ENCODE results near the gene RABL6. TPM values are rescaled to one million over a fixed set of nuclear protein-coding genes. Genes with fewer than 3 reads are reported as not detected.

The RABL6 gene
- total and polyA plus RNA-seq, 2 of the 4 experiments (the other 2 are of a cell fraction): 37.1 to 47.5 TPM

DNA sequence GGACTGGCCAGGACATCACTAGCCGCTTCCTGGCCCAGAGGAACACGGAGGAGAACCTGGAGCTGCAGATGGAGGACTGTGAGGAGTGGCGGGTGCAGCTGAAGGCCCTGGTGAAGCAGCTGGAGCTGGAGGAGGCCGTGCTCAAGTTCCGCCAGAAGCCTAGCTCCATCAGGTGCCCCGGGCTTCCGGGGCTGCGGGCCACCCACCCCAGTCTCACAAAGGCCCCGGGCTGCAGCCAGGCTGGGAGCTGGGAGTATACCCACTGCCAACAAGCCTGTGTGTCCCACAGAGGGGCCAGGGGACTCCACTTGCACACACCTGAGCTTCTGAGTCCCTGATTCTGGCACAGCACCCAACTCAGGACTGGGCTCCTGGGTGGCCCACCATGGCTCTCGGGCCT lies 1.7 kb upstream of the RABL6 start:
- POLR2A ChIA-PET (ENCODE audit: unreplicated experiment): no interaction called here

More for the DNA sequence above, 1.7 kb upstream of the RABL6 start:
- 100% methylated on average over 6 of the region's 10 CpGs; no CpG with 5 or more reads in 1 of the 2 experiments for WGBS, 2 experiments (ENCODE audit: extremely low coverage in 2 of 2, insufficient read length in 1 of 2)
- CTCF ChIA-PET: interaction anchor here (0.6 kb wide), 1 partner anchor 36 kb away, joined by 3 read pairs; the partner anchor contains the start of gene AJM1
- no peak overlapping the region for H3K27ac ChIP-seq (ENCODE audit: insufficient read depth, low read length)
- H3K9ac ChIP-seq (ENCODE audit: low read depth, low read length): no peak overlapping the region
- H2AFZ ChIP-seq (replicated peaks; ENCODE audit: low read length, poor library complexity): no peak overlapping the region
- H3K9me1 ChIP-seq (ENCODE audit: insufficient read depth, low read length): no peaks in the 10 kb centered on the region
- in situ Hi-C loops (cut with MboI; ENCODE audit: low sequenced_read_pairs): no loop called here
- H3K18ac ChIP-seq (ENCODE audit: low read depth, low read length): no peak overlapping the region
- DNase-seq (no peak), ATAC-seq (ENCODE audit: low read depth) (no peak)
- H3K4me3 ChIP-seq (ENCODE audit: insufficient read depth, low read depth, low read length): no peak overlapping the region
- H3K56ac ChIP-seq (ENCODE audit: extremely low read depth, insufficient read depth, low read length): no peak overlapping the region
- H4K91ac ChIP-seq (ENCODE audit: insufficient read depth, low read depth, low read length): no peak overlapping the region
- BruUV-seq (replicated peaks): no TSS peak
- H2AK9ac ChIP-seq (replicated peaks; ENCODE audit: low read depth, low read length, poor library complexity): peak overlapping the region; percentile 67
- no peak overlapping the region for H2BK5ac ChIP-seq (ENCODE audit: low read depth, low read length, poor library complexity, severe bottlenecking)
- no peak overlapping the region for H2BK120ac ChIP-seq (ENCODE audit: low read depth, low read length)
- H2BK20ac ChIP-seq (ENCODE audit: low read depth, low read length): no peak overlapping the region
- H3K4me2 ChIP-seq (ENCODE audit: low read depth, low read length): no peak overlapping the region
- peaks cover 2% of the 10 kb centered on the region for H3K36me3 ChIP-seq (ENCODE audit: control insufficient read depth, insufficient read depth, low read length)
- H2AK5ac ChIP-seq (ENCODE audit: low read depth, low read length): no peak overlapping the region
- H3K14ac ChIP-seq (replicated peaks; ENCODE audit: low read depth, low read length): no peak overlapping the region
- H4K5ac ChIP-seq (ENCODE audit: low read depth, low read length): no peak overlapping the region
- no peak overlapping the region for H4K8ac ChIP-seq (ENCODE audit: low read depth in 2 of 2, low read length in 2 of 2)
- TF ChIP-seq SMC3 (IDR thresholded peaks at IDR 0.05; ENCODE audit: low read depth, low read length): no peak
- no peak for TF ChIP-seq RAD21 (IDR thresholded peaks at IDR 0.05; ENCODE audit: low read length)
- TF ChIP-seq MXI1 (IDR thresholded peaks at IDR 0.05; ENCODE audit: borderline replicate concordance, low read depth, low read length): no peak
- TF ChIP-seq BHLHE40 (IDR thresholded peaks at IDR 0.05; ENCODE audit: low read depth, low read length): no peak
- TF ChIP-seq CEBPB (IDR thresholded peaks at IDR 0.05; ENCODE audit: low read depth, low read length): no peak
- no peak for TF ChIP-seq RCOR1 (IDR thresholded peaks at IDR 0.05; ENCODE audit: insufficient replicate concordance, low read length)
- no peak for TF ChIP-seq FOS (IDR thresholded peaks at IDR 0.05; ENCODE audit: low read depth, low read length)
- TF ChIP-seq, protein P1, sequence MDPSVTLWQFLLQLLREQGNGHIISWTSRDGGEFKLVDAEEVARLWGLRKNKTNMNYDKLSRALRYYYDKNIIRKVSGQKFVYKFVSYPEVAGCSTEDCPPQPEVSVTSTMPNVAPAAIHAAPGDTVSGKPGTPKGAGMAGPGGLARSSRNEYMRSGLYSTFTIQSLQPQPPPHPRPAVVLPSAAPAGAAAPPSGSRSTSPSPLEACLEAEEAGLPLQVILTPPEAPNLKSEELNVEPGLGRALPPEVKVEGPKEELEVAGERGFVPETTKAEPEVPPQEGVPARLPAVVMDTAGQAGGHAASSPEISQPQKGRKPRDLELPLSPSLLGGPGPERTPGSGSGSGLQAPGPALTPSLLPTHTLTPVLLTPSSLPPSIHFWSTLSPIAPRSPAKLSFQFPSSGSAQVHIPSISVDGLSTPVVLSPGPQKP (IDR thresholded peaks at IDR 0.05; ENCODE audit: borderline replicate concordance, low read depth, low read length): no peak
- TF ChIP-seq MAZ (IDR thresholded peaks at IDR 0.05; ENCODE audit: borderline replicate concordance, low read depth, low read length): no peak
- no peak for TF ChIP-seq MAFK (IDR thresholded peaks at IDR 0.05; ENCODE audit: low read depth, low read length)
- no peak for TF ChIP-seq POLR2A (IDR thresholded peaks at IDR 0.05; ENCODE audit: low read depth, low read length)
- no peak for TF ChIP-seq RFX5 (IDR thresholded peaks at IDR 0.05; ENCODE audit: low read depth, low read length)
- TF ChIP-seq, protein P2, sequence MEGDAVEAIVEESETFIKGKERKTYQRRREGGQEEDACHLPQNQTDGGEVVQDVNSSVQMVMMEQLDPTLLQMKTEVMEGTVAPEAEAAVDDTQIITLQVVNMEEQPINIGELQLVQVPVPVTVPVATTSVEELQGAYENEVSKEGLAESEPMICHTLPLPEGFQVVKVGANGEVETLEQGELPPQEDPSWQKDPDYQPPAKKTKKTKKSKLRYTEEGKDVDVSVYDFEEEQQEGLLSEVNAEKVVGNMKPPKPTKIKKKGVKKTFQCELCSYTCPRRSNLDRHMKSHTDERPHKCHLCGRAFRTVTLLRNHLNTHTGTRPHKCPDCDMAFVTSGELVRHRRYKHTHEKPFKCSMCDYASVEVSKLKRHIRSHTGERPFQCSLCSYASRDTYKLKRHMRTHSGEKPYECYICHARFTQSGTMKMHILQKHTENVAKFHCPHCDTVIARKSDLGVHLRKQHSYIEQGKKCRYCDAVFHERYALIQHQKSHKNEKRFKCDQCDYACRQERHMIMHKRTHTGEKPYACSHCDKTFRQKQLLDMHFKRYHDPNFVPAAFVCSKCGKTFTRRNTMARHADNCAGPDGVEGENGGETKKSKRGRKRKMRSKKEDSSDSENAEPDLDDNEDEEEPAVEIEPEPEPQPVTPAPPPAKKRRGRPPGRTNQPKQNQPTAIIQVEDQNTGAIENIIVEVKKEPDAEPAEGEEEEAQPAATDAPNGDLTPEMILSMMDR (conservative IDR thresholded peaks at IDR 0.05; ENCODE audit: low read depth, low read length): no peak
- TF ChIP-seq, protein P3, sequence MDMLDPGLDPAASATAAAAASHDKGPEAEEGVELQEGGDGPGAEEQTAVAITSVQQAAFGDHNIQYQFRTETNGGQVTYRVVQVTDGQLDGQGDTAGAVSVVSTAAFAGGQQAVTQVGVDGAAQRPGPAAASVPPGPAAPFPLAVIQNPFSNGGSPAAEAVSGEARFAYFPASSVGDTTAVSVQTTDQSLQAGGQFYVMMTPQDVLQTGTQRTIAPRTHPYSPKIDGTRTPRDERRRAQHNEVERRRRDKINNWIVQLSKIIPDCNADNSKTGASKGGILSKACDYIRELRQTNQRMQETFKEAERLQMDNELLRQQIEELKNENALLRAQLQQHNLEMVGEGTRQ (IDR thresholded peaks at IDR 0.05; ENCODE audit: low read depth, low read length): no peak
- TF ChIP-seq NFE2L2 (IDR thresholded peaks at IDR 0.05; ENCODE audit: low read depth, low read length): no peak
- H3K27me3 ChIP-seq (ENCODE audit: control insufficient read depth, insufficient read depth, low read length): peaks cover 8% of the 10 kb centered on the region
- peaks cover 11% of the 10 kb centered on the region; the same call in 1 of the 2 replicates for H4K20me1 ChIP-seq (ENCODE audit: insufficient read depth, low read length)
- no peak overlapping the region for H3K4ac ChIP-seq (ENCODE audit: low read depth, low read length)
- dilution Hi-C loops (cut with HindIII; ENCODE audit: low sequenced_read_pairs, unreplicated experiment): no loop called here
- intact Hi-C loops (cut with micrococcal nuclease): no loop called here
- no peaks in the 10 kb centered on the region for H3K9me3 ChIP-seq (ENCODE audit: control insufficient read depth, insufficient read depth, low read length)
- no peak overlapping the region for H3K23ac ChIP-seq (ENCODE audit: low read depth, low read length)
- H2BK15ac ChIP-seq (ENCODE audit: low read depth, low read length): no peak overlapping the region
- H3K4me1 ChIP-seq (ENCODE audit: control insufficient read depth, insufficient read depth, low read length): peaks cover 13% of the 10 kb centered on the region
- peaks cover 23 to 33% of the 10 kb centered on the region in 2 experiments for H3K79me1 ChIP-seq (ENCODE audit: low read depth in 1 of 2, low read length in 2 of 2)

Measured in IMR-90 (cell line).